ENCODE results near the gene UBE4B. TPM values are rescaled to one million over a fixed set of nuclear protein-coding genes. Genes with fewer than 3 reads are reported as not detected.

The UBE4B gene
- total and polyA plus RNA-seq, 4 donors: 7.5 to 25.5 (median 16.6) TPM

- Histone ChIP-seq H3K9ac (ENCODE audit: low read depth in 1 of 2, low read length in 2 of 2) (peak overlapping the region; percentile 84 to 91), H3K9me3 (ENCODE audit: control insufficient read depth in 4 of 4, low read length in 3 of 4) (no peaks in the 10 kb centered on the region), H3K4me3 (ENCODE audit: low read depth in 1 of 3, low read length in 3 of 3) (peak overlapping the region; percentile 81 to 100 (median 82)), H3K36me3 (ENCODE audit: control insufficient read depth in 4 of 4, insufficient read depth in 3 of 4, low read depth in 1 of 4, low read length in 3 of 4) (peaks cover 0 to 3% (median 0%) of the 10 kb centered on the region in 4 donors), H3K27me3 (ENCODE audit: control insufficient read depth in 4 of 4, insufficient read depth in 4 of 4, low read length in 3 of 4) (no peaks in the 10 kb centered on the region), H3K4me1 (ENCODE audit: control insufficient read depth in 4 of 4, insufficient read depth in 4 of 4, low read length in 3 of 4) (peaks cover 4 to 19% (median 15%) of the 10 kb centered on the region in 4 donors), H3K27ac (ENCODE audit: low read depth in 1 of 2, low read length in 2 of 2) (peak overlapping the region; percentile 92 to 99)
- TF ChIP-seq JUND (IDR thresholded peaks at IDR 0.05) (no peak), FOXA2 (IDR thresholded peaks at IDR 0.05) (no peak), HNF4A (conservative IDR thresholded peaks at IDR 0.05) (no peak)
- WGBS: 8% methylated on average over 8 of the region's 8 CpGs
- no peak for DNase-seq (ENCODE audit: low spot score)
Measured at GRCh38 chr1:10209590-10209904, 176.8 kb downstream of the UBE4B start.

- peak; percentile 98 for DNase-seq (ENCODE audit: low spot score)
- Histone ChIP-seq H3K9ac (ENCODE audit: low read depth in 1 of 2, low read length in 2 of 2) (peak within 1 kb of the TSS; percentile 84 to 91), H3K27ac (ENCODE audit: low read depth in 1 of 2, low read length in 2 of 2) (peak within 1 kb of the TSS; percentile 92 to 99), H3K36me3 (ENCODE audit: control insufficient read depth in 4 of 4, insufficient read depth in 3 of 4, low read depth in 1 of 4, low read length in 3 of 4) (peaks cover 0 to 3% (median 0%) of the 10 kb centered on the region in 4 donors), H3K9me3 (ENCODE audit: control insufficient read depth in 4 of 4, low read length in 3 of 4) (no peaks in the 10 kb centered on the region), H3K27me3 (ENCODE audit: control insufficient read depth in 4 of 4, insufficient read depth in 4 of 4, low read length in 3 of 4) (no peaks in the 10 kb centered on the region), H3K4me1 (ENCODE audit: control insufficient read depth in 4 of 4, insufficient read depth in 4 of 4, low read length in 3 of 4) (peaks cover 4 to 19% (median 15%) of the 10 kb centered on the region in 4 donors), H3K4me3 (ENCODE audit: low read depth in 1 of 3, low read length in 3 of 3) (peak within 1 kb of the TSS; percentile 85 to 100 (median 92))
- under 1% methylated on average over 107 of the region's 107 CpGs for WGBS
- TF ChIP-seq FOXA2 (IDR thresholded peaks at IDR 0.05) (no peak), JUND (IDR thresholded peaks at IDR 0.05) (no peak), RXRA (IDR thresholded peaks at IDR 0.05) (peak; percentile 3 to 22), TAF1 (conservative IDR thresholded peaks at IDR 0.05) (no peak), FOXA1 (IDR thresholded peaks at IDR 0.05) (no peak), CTCF (IDR thresholded peaks at IDR 0.05; ENCODE audit: low read depth, low read length, missing input control) (peak; percentile 92), NR2F2 (IDR thresholded peaks at IDR 0.05) (peak; percentile 54), YY1 (IDR thresholded peaks at IDR 0.05) (peak; percentile 76), EGR1 (IDR thresholded peaks at IDR 0.05; ENCODE audit: low read depth in 2 of 2) (no peak), HNF4G (IDR thresholded peaks at IDR 0.05) (no peak), MAX (IDR thresholded peaks at IDR 0.05) (no peak), RAD21 (IDR thresholded peaks at IDR 0.05) (peak; percentile 84 to 85), HNF4A (conservative IDR thresholded peaks at IDR 0.05) (no peak), SP1 (IDR thresholded peaks at IDR 0.05) (peak; percentile 98), ZBTB33 (IDR thresholded peaks at IDR 0.05) (no peak), ATF3 (IDR thresholded peaks at IDR 0.05) (no peak), GABPA (IDR thresholded peaks at IDR 0.05 in 1 of 2, conservative IDR thresholded peaks at IDR 0.05 in 1 of 2) (peak in 1 of 2 donors; percentile 33), REST (IDR thresholded peaks at IDR 0.05) (peak; percentile 53)
Measured at GRCh38 chr1:10209905-10210810, 177.4 kb downstream of the UBE4B start, which contains the start of gene KIF1B. Gene KIF1B (plus strand): TSS chr1:10210570. CDS start chr1:10232329, 21,759 bp downstream.
